NB4 (cell line): ENCODE results near the gene CEMP1.
"Not testable (repeated sequence)": the region's sequence is repeated elsewhere in the genome, so short reads cannot be mapped to it uniquely, and the experiment has no call there.

Experiments used
- MYC ChIP-seq: IDR thresholded peaks from 2 replicates; pipeline ENCODE4 v1.6.1; 2011; ENCODE audit warnings: low read depth, low read length
- POLR2A ChIP-seq: IDR thresholded peaks from 2 replicates; pipeline ENCODE4 v1.6.1; 2011; ENCODE audit warnings: mild to moderate bottlenecking; ENCODE audit not compliant: insufficient read length; ENCODE audit errors: extremely low read depth
- TF ChIP-seq, protein P1 (sequence below): IDR thresholded peaks from one replicate; pipeline ENCODE4 v1.5.1; 2012; ENCODE audit warnings: low read depth, low read length
- TF ChIP-seq, protein P2 (sequence below): IDR thresholded peaks from 2 replicates; pipeline ENCODE4 v1.6.1; 2011; ENCODE audit warnings: low read depth, low read length

DNA sequence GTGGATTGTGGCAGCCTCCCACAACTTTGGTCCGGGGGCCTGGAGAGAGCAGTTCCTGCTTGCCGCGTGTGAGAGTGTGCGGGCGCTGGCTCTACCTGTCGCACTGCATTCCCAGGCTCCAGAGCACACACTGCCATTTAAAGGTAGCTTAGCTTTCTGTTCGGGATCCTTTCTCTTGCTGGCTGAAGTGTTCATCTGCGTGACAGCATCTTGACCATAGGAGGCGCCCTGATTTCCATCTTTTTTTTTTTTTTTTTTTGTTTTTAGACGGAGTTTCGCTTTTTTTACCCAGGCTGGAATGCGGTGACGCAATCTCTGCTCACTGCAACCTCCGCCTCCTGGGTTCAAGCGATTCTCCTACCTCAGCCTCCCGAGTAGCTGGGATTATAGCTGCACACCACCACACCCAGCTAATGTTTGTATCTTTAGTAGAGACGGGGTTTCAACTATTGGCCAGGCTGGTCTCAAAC is 20.2 kb upstream of the CEMP1 start:
- TF ChIP-seq, protein P1, sequence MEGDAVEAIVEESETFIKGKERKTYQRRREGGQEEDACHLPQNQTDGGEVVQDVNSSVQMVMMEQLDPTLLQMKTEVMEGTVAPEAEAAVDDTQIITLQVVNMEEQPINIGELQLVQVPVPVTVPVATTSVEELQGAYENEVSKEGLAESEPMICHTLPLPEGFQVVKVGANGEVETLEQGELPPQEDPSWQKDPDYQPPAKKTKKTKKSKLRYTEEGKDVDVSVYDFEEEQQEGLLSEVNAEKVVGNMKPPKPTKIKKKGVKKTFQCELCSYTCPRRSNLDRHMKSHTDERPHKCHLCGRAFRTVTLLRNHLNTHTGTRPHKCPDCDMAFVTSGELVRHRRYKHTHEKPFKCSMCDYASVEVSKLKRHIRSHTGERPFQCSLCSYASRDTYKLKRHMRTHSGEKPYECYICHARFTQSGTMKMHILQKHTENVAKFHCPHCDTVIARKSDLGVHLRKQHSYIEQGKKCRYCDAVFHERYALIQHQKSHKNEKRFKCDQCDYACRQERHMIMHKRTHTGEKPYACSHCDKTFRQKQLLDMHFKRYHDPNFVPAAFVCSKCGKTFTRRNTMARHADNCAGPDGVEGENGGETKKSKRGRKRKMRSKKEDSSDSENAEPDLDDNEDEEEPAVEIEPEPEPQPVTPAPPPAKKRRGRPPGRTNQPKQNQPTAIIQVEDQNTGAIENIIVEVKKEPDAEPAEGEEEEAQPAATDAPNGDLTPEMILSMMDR = not testable (repeated sequence)
- TF ChIP-seq POLR2A, MYC: not testable (repeated sequence)
- TF ChIP-seq, protein P2, sequence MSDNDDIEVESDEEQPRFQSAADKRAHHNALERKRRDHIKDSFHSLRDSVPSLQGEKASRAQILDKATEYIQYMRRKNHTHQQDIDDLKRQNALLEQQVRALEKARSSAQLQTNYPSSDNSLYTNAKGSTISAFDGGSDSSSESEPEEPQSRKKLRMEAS = not testable (repeated sequence)
